Measurements from ENCODE around the gene CLEC10A. TPM values are rescaled to one million over a fixed set of nuclear protein-coding genes. Genes with fewer than 3 reads are reported as not detected.
"Not testable (repeated sequence)": the region's sequence is repeated elsewhere in the genome, so short reads cannot be mapped to it uniquely, and the experiment has no call there.

The CLEC10A gene
- total RNA-seq, 4 donors from 2014 or later = 1.6 to 3.3 (median 1.7) TPM

DNA sequence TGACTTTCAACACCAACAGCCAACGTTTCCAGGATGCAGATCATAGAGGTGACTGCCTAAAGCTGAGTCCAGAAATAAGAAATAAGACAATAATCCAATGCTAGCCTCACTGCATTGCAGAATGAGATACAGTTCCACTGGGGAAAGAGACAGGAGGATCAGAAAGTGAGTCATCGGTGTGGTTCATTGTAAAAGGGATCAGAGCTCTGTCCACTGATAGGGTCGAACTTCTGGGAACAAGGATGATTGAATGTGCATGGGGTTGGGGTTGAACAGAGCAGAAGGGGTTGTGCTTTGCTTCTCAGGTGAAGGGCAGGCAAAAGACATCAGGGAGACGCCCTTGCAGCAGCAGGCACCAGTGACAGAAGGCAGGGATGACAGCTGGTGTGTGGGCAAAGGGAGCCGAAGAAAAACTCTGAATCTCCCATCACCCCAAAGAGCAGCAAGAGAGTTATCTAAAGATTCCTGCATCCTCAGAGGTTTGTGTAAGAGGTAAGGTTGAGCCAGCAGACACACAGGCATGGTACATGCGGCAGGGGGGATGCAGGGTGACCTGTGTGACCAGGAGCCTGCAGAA, 16.4 kb downstream of the CLEC10A start:
- WGBS = 70% methylated on average over 6 of the region's 6 CpGs
- H3K4me3 ChIP-seq = no peak overlapping the region
- H3K4me1 ChIP-seq = peaks cover 6% of the 10 kb centered on the region
- H3K27ac ChIP-seq = no peak overlapping the region
- DNase-seq (ENCODE audit: low spot score in 2 of 2) = no peak
- peaks cover 3% of the 10 kb centered on the region for H3K27me3 ChIP-seq
- H3K36me3 ChIP-seq = no peaks in the 10 kb centered on the region
- TF ChIP-seq, protein P1, sequence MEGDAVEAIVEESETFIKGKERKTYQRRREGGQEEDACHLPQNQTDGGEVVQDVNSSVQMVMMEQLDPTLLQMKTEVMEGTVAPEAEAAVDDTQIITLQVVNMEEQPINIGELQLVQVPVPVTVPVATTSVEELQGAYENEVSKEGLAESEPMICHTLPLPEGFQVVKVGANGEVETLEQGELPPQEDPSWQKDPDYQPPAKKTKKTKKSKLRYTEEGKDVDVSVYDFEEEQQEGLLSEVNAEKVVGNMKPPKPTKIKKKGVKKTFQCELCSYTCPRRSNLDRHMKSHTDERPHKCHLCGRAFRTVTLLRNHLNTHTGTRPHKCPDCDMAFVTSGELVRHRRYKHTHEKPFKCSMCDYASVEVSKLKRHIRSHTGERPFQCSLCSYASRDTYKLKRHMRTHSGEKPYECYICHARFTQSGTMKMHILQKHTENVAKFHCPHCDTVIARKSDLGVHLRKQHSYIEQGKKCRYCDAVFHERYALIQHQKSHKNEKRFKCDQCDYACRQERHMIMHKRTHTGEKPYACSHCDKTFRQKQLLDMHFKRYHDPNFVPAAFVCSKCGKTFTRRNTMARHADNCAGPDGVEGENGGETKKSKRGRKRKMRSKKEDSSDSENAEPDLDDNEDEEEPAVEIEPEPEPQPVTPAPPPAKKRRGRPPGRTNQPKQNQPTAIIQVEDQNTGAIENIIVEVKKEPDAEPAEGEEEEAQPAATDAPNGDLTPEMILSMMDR (IDR thresholded peaks at IDR 0.05) = no peak
- no peak for TF ChIP-seq EP300 (IDR thresholded peaks at IDR 0.05)
- TF ChIP-seq POLR2A (IDR thresholded peaks at IDR 0.05) = no peak
- no peak for TF ChIP-seq POLR2AphosphoS5 (IDR thresholded peaks at IDR 0.05)
- peaks cover 9% of the 10 kb centered on the region for H3K9me3 ChIP-seq

DNA sequence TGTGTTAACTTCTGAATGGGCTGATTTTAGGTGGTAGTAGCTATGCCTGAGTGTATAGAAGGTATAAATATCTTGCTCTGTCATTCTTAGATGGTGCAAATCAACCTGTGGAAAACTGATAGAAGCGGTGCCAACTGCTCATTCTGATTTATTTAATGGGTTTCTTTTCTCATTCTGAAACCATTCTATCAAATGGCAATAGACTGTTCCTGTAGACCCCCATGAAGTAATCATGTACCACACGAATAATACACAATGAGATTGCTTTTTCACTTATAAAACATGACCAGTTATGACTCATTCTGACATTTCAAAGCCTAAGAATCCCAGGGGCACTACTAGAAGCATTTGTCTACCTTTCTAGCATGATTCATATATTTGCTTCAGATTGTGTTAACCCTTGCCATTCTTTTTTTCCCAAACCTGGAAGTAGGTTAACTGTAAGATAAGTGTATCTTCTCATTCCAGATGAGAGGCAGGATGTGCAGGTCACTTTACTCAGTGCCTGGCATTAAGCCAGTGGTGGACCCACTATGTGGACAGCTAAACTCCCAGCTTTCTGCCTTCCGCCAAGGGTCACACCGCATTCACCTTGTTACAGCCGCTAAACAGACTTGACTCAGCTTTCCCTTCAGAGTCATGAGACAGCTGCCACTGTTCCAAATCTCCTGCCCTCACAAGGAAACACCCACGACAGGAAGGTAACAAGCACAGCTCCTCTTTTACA, 19.7 kb downstream of the CLEC10A start:
- no peak overlapping the region for H3K27ac ChIP-seq
- H3K4me1 ChIP-seq = peaks cover 6% of the 10 kb centered on the region
- H3K4me3 ChIP-seq = no peak overlapping the region
- TF ChIP-seq POLR2A (IDR thresholded peaks at IDR 0.05) (no peak), EP300 (IDR thresholded peaks at IDR 0.05) (no peak), POLR2AphosphoS5 (IDR thresholded peaks at IDR 0.05) (no peak)
- TF ChIP-seq, protein P1 (IDR thresholded peaks at IDR 0.05) = no peak
- no peaks in the 10 kb centered on the region for H3K36me3 ChIP-seq
- 28% methylated on average over 6 of the region's 6 CpGs for WGBS
- peaks cover under 1% of the 10 kb centered on the region for H3K27me3 ChIP-seq
- no peak for DNase-seq (ENCODE audit: low spot score in 2 of 2)
- H3K9me3 ChIP-seq = no peaks in the 10 kb centered on the region

DNA sequence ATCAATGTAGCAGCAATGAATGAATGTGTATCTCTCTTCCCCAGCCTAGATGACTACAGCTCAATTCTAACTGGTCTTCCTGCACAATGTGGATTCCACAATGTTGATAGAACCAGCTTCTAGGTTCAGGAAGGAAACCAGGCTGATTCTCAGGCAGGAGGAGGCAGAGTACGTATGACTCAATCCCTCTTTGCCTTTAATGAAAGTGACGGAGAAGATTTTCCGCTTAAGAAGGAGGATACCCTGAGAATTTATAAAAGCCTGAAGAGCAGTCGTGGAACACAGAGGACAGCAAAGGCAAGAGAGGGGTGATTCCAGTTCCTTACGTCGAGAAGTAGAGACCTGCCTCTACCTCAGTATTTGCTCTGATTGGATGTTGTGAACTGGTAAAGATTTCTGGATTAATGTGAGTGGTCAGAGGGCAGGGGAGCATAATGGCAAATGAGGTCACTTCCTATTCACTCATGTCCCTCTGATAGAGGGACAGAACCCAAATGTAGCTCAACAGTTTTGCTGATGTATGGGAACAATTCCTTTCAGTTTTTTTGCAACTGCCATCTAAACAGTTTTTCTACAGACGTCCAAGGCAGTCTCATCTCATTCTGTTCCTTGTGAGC, 21.1 kb downstream of the CLEC10A start:
- H3K9me3 ChIP-seq = no peaks in the 10 kb centered on the region
- no peaks in the 10 kb centered on the region for H3K36me3 ChIP-seq
- no peak for TF ChIP-seq POLR2A (IDR thresholded peaks at IDR 0.05)
- TF ChIP-seq POLR2AphosphoS5 (IDR thresholded peaks at IDR 0.05) = no peak
- no peak for TF ChIP-seq EP300 (IDR thresholded peaks at IDR 0.05)
- TF ChIP-seq, protein P1 (IDR thresholded peaks at IDR 0.05) = no peak
- 51% methylated on average over 7 of the region's 7 CpGs for WGBS
- H3K4me3 ChIP-seq = no peak overlapping the region
- H3K4me1 ChIP-seq = peaks cover 6% of the 10 kb centered on the region
- no peak for DNase-seq (ENCODE audit: low spot score in 2 of 2)
- no peaks in the 10 kb centered on the region for H3K27me3 ChIP-seq
- H3K27ac ChIP-seq = no peak overlapping the region

- no peaks in the 10 kb centered on the region for H3K27me3 ChIP-seq
- no peaks in the 10 kb centered on the region for H3K9me3 ChIP-seq
- TF ChIP-seq POLR2A (IDR thresholded peaks at IDR 0.05) (no peak), POLR2AphosphoS5 (IDR thresholded peaks at IDR 0.05) (no peak)
- TF ChIP-seq, protein P1 (IDR thresholded peaks at IDR 0.05) = no peak
- no peak overlapping the region for H3K27ac ChIP-seq
- no peaks in the 10 kb centered on the region for H3K36me3 ChIP-seq
- no peak overlapping the region for H3K4me3 ChIP-seq
- peaks cover 6% of the 10 kb centered on the region for H3K4me1 ChIP-seq
- no peak for DNase-seq (ENCODE audit: low spot score in 2 of 2)
- WGBS = 68% methylated on average over 4 of the region's 4 CpGs
Observed at GRCh38 chr17:7056386-7056785, 23.7 kb downstream of the CLEC10A start.

GRCh38 chr17:7050583-7050982, 29.5 kb downstream of the CLEC10A start:
- WGBS = 88% methylated on average over 8 of the region's 9 CpGs
- H3K9me3 ChIP-seq; H3K27ac ChIP-seq; H3K27me3 ChIP-seq; H3K4me3 ChIP-seq; H3K36me3 ChIP-seq; DNase-seq (ENCODE audit: low spot score in 2 of 2): not testable (repeated sequence)
- H3K4me1 ChIP-seq = peaks cover 17% of the 10 kb centered on the region
